ENCODE measurements around the gene PHEX. TPM values are rescaled to one million over a fixed set of nuclear protein-coding genes. Genes with fewer than 3 reads are reported as not detected.

The PHEX gene
- total and polyA plus RNA-seq, 2 experiments from 2014 or later = 0.05 to 0.21 TPM

GRCh38 chrX:22248401-22248800 lies 216.3 kb downstream of the PHEX start:
- Histone ChIP-seq H3K4me2 (no peak overlapping the region), H3K36me3 (ENCODE audit: insufficient read depth) (no peaks in the 10 kb centered on the region), H3K27ac (ENCODE audit: low read depth) (no peak overlapping the region), H3F3A (replicated peaks; ENCODE audit: low read depth) (no peaks in the 10 kb centered on the region), H3K27me3 (ENCODE audit: insufficient read depth) (no peaks in the 10 kb centered on the region), H2AFZ (no peak overlapping the region), H3K9me2 (ENCODE audit: insufficient read depth) (no peaks in the 10 kb centered on the region), H3K4me1 (ENCODE audit: insufficient read depth) (no peaks in the 10 kb centered on the region), H4K20me1 (replicated peaks; ENCODE audit: insufficient read depth) (no peaks in the 10 kb centered on the region), H3K4me3 (no peak overlapping the region), H3K79me2 (replicated peaks; ENCODE audit: insufficient read depth) (no peaks in the 10 kb centered on the region)
- DNase-seq (ENCODE audit: low spot score) (no peak), ATAC-seq (no peak)
- TF ChIP-seq CTCF (conservative IDR thresholded peaks at IDR 0.05; ENCODE audit: low read depth in 2 of 2) (no peak), ZNF114 (CRISPR knock-in tag; IDR thresholded peaks at IDR 0.05) (no peak), ZNF331 (CRISPR knock-in tag; IDR thresholded peaks at IDR 0.05; ENCODE audit: low read depth) (no peak), EZH2 (IDR thresholded peaks at IDR 0.05; ENCODE audit: low read depth, unreplicated experiment) (no peak), ETS1 (IDR thresholded peaks at IDR 0.05) (no peak), POLR2AphosphoS5 (IDR thresholded peaks at IDR 0.05; ENCODE audit: low read depth) (no peak), ZNF462 (CRISPR knock-in tag; IDR thresholded peaks at IDR 0.05) (no peak), REST (IDR thresholded peaks at IDR 0.05; ENCODE audit: unreplicated experiment) (no peak), EZH2phosphoT487 (IDR thresholded peaks at IDR 0.05; ENCODE audit: unreplicated experiment) (no peak)
- no peak overlapping the region for H3K27ac Mint-ChIP-seq
- H3K9me3 Mint-ChIP-seq = no peaks in the 10 kb centered on the region; the same call in 2 of the 3 replicates
- H3K27me3 Mint-ChIP-seq (ENCODE audit: insufficient read depth, low read depth, poor library complexity) = no peaks in the 10 kb centered on the region
- H3K36me3 Mint-ChIP-seq (ENCODE audit: low read depth) = no peaks in the 10 kb centered on the region
- H3K4me3 Mint-ChIP-seq = no peak overlapping the region
- no peaks in the 10 kb centered on the region; the same call in 2 of the 3 replicates for H3K4me1 Mint-ChIP-seq
